DMS53 treated with DMSO at 0.1 percent for 48 hours (cell line): Measurements from ENCODE around the gene FRMD8.
"Not testable (repeated sequence)": the region's sequence is repeated elsewhere in the genome, so short reads cannot be mapped to it uniquely, and the experiment has no call there.

ENCODE experiments used
- DNase-seq: peaks from one replicate; lab custom pipeline; 2025; ENCODE audit not compliant: unreplicated experiment; lab: John Stamatoyannopoulos, UW

FRMD8 gene

GRCh38 chr11:65451301-65451700 lies 64.9 kb downstream of the FRMD8 start:
- DNase-seq = not testable (repeated sequence)

- DNase-seq = not testable (repeated sequence)
Observed at GRCh38 chr11:65452259-65452658, 65.8 kb downstream of the FRMD8 start.

GRCh38 chr11:65452806-65453490 lies 66.5 kb downstream of the FRMD8 start:
- no peak for DNase-seq

- no peak for DNase-seq
Observed at GRCh38 chr11:65454311-65454695, 67.9 kb downstream of the FRMD8 start.

- peak; percentile 71 for DNase-seq
Observed at GRCh38 chr11:65454696-65455456, 68.4 kb downstream of the FRMD8 start.

- no peak for DNase-seq
Observed at GRCh38 chr11:65456418-65456817, 70.0 kb downstream of the FRMD8 start.

GRCh38 chr11:65459552-65459951 lies 73.1 kb downstream of the FRMD8 start:
- DNase-seq = no peak
